ENCODE measurements around the gene ADAMTSL1. TPM values are rescaled to one million over a fixed set of nuclear protein-coding genes. Genes with fewer than 3 reads are reported as not detected.

Gene ADAMTSL1
- total and polyA plus RNA-seq, 2 of the 13 experiments (the other 11 are each of a cell fraction or from before 2014, with no cell fraction given): not detected

- no peak for TF ChIP-seq BCLAF1 (IDR thresholded peaks at IDR 0.05)
- TF ChIP-seq CBX2 (IDR thresholded peaks at IDR 0.05; ENCODE audit: low read depth, low read length): no peak
- TF ChIP-seq CBX2 (CRISPR knock-in tag; IDR thresholded peaks at IDR 0.05; ENCODE audit: low read depth): no peak
- TF ChIP-seq ZNF160 (CRISPR knock-in tag; IDR thresholded peaks at IDR 0.05): no peak
- no peak for TF ChIP-seq KDM5B (CRISPR knock-in tag; IDR thresholded peaks at IDR 0.05; ENCODE audit: borderline replicate concordance)
Measured at GRCh38 chr9:18893491-18893890, 419.5 kb downstream of the ADAMTSL1 start (continued).

GRCh38 chr9:18896004-18896403 is 422.1 kb downstream of the ADAMTSL1 start:
- FAIRE-seq (no peak), ATAC-seq (no peak), DNase-seq (ENCODE audit: low spot score) (no peak)
- no peak overlapping the region for H3K27ac ChIP-seq (ENCODE audit: extremely low read length, insufficient read depth, low read length)
- no peak overlapping the region for H3K9ac ChIP-seq (ENCODE audit: insufficient read depth, low read depth, low read length)
- H3K4me3 ChIP-seq (replicated peaks in 1 of 3; ENCODE audit: insufficient read depth in 1 of 3, low read depth in 2 of 3, low read length in 3 of 3): no peak overlapping the region
- POLR2A ChIA-PET: no interaction called here
- CTCF ChIA-PET (ENCODE audit: low intra/inter-chr PET ratio, low total read pairs): no interaction called here
- no peaks in the 10 kb centered on the region for H3K36me3 ChIP-seq (replicated peaks in 1 of 2; ENCODE audit: control insufficient read depth in 1 of 2, insufficient read depth in 2 of 2, low read length in 2 of 2)
- no peak overlapping the region for H3K4me2 ChIP-seq (ENCODE audit: low read depth, low read length)
- peaks cover 18% of the 10 kb centered on the region for H3K9me3 ChIP-seq (ENCODE audit: low read length)
- intact Hi-C loops (cut with micrococcal nuclease; ENCODE audit: unreplicated experiment): no loop called here
- TF ChIP-seq CBX1 (IDR thresholded peaks at IDR 0.05; ENCODE audit: low read depth) (no peak), ZSCAN31 (CRISPR knock-in tag; IDR thresholded peaks at IDR 0.05; ENCODE audit: low read depth) (no peak), IRF1 (CRISPR knock-in tag; IDR thresholded peaks at IDR 0.05; ENCODE audit: low read depth) (no peak), MXD3 (CRISPR knock-in tag; IDR thresholded peaks at IDR 0.05) (no peak), TBX3 (IDR thresholded peaks at IDR 0.05; ENCODE audit: borderline replicate concordance) (no peak), CBX5 (CRISPR knock-in tag; IDR thresholded peaks at IDR 0.05; ENCODE audit: borderline replicate concordance) (no peak), TOPORS (CRISPR knock-in tag; IDR thresholded peaks at IDR 0.05) (no peak)
- TF ChIP-seq, protein P1, sequence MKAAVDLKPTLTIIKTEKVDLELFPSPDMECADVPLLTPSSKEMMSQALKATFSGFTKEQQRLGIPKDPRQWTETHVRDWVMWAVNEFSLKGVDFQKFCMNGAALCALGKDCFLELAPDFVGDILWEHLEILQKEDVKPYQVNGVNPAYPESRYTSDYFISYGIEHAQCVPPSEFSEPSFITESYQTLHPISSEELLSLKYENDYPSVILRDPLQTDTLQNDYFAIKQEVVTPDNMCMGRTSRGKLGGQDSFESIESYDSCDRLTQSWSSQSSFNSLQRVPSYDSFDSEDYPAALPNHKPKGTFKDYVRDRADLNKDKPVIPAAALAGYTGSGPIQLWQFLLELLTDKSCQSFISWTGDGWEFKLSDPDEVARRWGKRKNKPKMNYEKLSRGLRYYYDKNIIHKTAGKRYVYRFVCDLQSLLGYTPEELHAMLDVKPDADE (CRISPR knock-in tag; IDR thresholded peaks at IDR 0.05): no peak
- TF ChIP-seq, protein P2, sequence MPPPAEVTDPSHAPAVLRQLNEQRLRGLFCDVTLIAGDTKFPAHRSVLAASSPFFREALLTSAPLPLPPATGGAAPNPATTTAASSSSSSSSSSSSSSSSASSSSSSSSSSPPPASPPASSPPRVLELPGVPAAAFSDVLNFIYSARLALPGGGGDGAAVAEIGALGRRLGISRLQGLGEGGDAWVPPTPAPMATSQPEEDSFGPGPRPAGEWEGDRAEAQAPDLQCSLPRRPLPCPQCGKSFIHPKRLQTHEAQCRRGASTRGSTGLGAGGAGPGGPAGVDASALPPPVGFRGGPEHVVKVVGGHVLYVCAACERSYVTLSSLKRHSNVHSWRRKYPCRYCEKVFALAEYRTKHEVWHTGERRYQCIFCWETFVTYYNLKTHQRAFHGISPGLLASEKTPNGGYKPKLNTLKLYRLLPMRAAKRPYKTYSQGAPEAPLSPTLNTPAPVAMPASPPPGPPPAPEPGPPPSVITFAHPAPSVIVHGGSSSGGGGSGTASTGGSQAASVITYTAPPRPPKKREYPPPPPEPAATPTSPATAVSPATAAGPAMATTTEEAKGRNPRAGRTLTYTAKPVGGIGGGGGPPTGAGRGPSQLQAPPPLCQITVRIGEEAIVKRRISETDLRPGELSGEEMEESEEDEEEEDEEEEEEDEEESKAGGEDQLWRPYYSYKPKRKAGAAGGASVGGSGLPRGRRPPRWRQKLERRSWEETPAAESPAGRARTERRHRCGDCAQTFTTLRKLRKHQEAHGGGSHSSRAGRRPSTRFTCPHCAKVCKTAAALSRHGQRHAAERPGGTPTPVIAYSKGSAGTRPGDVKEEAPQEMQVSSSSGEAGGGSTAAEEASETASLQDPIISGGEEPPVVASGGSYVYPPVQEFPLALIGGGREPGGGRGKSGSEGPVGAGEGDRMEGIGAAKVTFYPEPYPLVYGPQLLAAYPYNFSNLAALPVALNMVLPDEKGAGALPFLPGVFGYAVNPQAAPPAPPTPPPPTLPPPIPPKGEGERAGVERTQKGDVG (CRISPR knock-in tag; IDR thresholded peaks at IDR 0.05; ENCODE audit: borderline replicate concordance): no peak
- no peaks in the 10 kb centered on the region for H3K4me1 ChIP-seq (ENCODE audit: insufficient read depth, low read length)
- peaks cover 0 to 5% of the 10 kb centered on the region in 2 experiments; a peak in 1 of 5 replicates for H3K27me3 ChIP-seq (ENCODE audit: control insufficient read depth in 1 of 2, insufficient read depth in 2 of 2, low read length in 2 of 2)
- H4K20me1 ChIP-seq (ENCODE audit: insufficient read depth, low read length): no peaks in the 10 kb centered on the region
- H3K79me2 ChIP-seq (ENCODE audit: insufficient read depth, low read length): no peaks in the 10 kb centered on the region
- no peak overlapping the region for H2AFZ ChIP-seq (ENCODE audit: low read length)
- in situ Hi-C loops (cut with HindIII; ENCODE audit: extremely low pct_ligation_motif_present, low pct_unique_long_range_greater_than_20kb): no loop called here
- BruUV-seq (replicated peaks): no TSS peak

Measured in HepG2 (cell line).